ENCODE measurements around the gene FRMD4A.

GRCh38 chr10:13709931-13710650, 620.6 kb downstream of the FRMD4A start:
- TF ChIP-seq, protein P1, sequence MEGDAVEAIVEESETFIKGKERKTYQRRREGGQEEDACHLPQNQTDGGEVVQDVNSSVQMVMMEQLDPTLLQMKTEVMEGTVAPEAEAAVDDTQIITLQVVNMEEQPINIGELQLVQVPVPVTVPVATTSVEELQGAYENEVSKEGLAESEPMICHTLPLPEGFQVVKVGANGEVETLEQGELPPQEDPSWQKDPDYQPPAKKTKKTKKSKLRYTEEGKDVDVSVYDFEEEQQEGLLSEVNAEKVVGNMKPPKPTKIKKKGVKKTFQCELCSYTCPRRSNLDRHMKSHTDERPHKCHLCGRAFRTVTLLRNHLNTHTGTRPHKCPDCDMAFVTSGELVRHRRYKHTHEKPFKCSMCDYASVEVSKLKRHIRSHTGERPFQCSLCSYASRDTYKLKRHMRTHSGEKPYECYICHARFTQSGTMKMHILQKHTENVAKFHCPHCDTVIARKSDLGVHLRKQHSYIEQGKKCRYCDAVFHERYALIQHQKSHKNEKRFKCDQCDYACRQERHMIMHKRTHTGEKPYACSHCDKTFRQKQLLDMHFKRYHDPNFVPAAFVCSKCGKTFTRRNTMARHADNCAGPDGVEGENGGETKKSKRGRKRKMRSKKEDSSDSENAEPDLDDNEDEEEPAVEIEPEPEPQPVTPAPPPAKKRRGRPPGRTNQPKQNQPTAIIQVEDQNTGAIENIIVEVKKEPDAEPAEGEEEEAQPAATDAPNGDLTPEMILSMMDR (IDR thresholded peaks at IDR 0.05 in 4 of 5, conservative IDR thresholded peaks at IDR 0.05 in 1 of 5): no peak
- TF ChIP-seq POLR2A (IDR thresholded peaks at IDR 0.05): no peak
